Neuron (in vitro differentiated cells): Measurements from ENCODE around the gene AP2A2.
A peak's percentile ranks its signal among the peaks of the same experiment; 100 is the strongest.

ENCODE experiments used
- H2AFZ ChIP-seq: one replicate; pipeline ENCODE4 v1.6.1; 2013; ENCODE audit warnings: low read depth, mild to moderate bottlenecking, inconsistent platforms, low read length, moderate library complexity
- H3K27me3 ChIP-seq: one replicate; pipeline ENCODE4 v1.6.1; 2013; ENCODE audit warnings: low read length; ENCODE audit not compliant: insufficient read depth
- H3K36me3 ChIP-seq: one replicate; pipeline ENCODE4 v1.6.1; 2013; ENCODE audit warnings: low read length; ENCODE audit not compliant: insufficient read depth
- H3K4me1 ChIP-seq: one replicate; pipeline ENCODE4 v1.6.1; 2013; ENCODE audit warnings: low read length; ENCODE audit not compliant: insufficient read depth
- H3K4me3 ChIP-seq: 2 replicates; pipeline ENCODE4 v1.5.1; 2013; ENCODE audit warnings: mild to moderate bottlenecking, low read length, moderate library complexity
- H3K9me3 ChIP-seq: one replicate; pipeline ENCODE4 v1.6.1; 2013; ENCODE audit warnings: low read length

Gene AP2A2

GRCh38 chr11:921921-922678 lies 3.6 kb upstream of the AP2A2 start:
- no peaks in the 10 kb centered on the region for H3K9me3 ChIP-seq
- H3K4me1 ChIP-seq: peaks cover 9% of the 10 kb centered on the region
- no peak overlapping the region for H3K4me3 ChIP-seq
- no peaks in the 10 kb centered on the region for H3K27me3 ChIP-seq
- no peak overlapping the region for H2AFZ ChIP-seq
- H3K36me3 ChIP-seq: no peaks in the 10 kb centered on the region

DNA sequence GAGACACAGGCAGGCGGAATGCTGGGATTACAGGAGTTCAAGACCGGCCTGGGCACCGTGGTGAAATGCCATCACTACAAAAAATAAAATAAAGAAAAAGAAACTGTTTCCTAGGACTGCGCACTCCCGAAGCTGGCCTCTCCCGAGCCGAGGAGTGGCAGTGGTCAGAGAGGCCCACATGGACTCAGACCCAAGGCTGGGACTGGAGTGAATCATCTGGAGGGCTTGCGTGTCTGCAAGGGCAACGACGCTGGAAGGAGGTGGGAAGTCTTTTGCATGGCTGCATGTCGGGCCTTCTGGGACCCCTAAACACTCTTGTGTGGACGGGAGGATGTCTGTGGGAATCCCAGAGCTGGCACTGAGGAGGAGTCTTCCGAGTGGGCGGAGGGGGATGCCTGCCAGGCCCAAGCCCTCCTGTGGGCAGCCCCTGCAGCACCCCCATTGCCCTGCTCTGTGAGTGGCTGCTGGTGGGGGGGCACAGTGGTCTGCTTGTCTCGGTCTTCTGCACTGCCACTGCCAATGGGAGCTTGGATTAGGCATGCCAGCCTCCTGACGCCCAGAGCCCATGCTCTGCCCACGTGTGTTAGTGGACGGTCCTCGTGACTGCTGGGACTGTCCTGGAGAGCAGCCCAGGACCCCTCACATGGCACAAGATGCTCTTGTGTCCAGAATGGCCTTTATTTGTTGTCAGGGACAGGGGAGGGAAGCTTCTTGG lies 1.8 kb upstream of the AP2A2 start:
- Histone ChIP-seq H3K4me3 (no peak overlapping the region), H3K4me1 (peaks cover 18% of the 10 kb centered on the region), H3K9me3 (no peaks in the 10 kb centered on the region), H2AFZ (no peak overlapping the region), H3K27me3 (no peaks in the 10 kb centered on the region), H3K36me3 (peaks cover 6% of the 10 kb centered on the region)

DNA sequence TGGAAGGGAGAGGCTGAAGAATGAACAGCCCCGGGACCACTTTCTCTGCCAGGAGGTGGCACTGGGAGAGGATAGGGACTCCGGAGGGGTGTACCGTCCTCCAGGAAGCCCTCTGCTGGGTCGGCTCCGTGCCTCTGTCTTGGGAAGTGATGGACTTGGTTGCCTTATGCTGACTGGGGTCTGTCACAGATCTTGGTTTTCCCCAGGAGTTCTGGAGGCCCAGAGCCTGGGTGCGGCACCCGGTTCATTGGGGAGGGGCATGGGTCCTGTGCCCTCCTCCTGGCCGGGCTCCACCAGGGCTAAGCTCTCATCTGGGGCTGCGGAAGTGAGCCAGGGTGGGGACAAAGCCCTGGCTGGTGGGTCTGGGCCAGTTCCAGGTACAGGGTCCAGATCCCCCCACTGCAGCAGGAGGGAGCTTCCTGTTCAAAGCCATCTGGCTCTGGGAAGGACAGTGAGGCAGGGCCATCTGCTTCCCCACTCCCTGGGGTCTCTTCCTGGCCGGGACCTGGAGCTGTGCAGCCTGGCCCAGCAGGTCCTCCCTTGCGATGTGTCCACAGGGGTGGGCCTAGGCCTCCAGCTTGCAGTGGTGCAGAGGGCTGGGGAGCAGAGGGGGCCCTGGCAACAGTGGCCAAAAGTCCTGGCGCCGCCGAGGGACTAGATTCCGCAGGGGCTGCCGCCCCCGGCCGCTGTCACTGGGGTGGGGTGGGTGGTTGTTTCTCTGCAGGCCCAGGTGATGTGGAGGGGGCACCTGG lies 1.1 kb upstream of the AP2A2 start:
- no peaks in the 10 kb centered on the region for H3K27me3 ChIP-seq
- no peak overlapping the region for H2AFZ ChIP-seq
- peaks cover 6% of the 10 kb centered on the region for H3K36me3 ChIP-seq
- H3K4me1 ChIP-seq: peaks cover 18% of the 10 kb centered on the region
- no peak overlapping the region for H3K4me3 ChIP-seq
- no peaks in the 10 kb centered on the region for H3K9me3 ChIP-seq

DNA sequence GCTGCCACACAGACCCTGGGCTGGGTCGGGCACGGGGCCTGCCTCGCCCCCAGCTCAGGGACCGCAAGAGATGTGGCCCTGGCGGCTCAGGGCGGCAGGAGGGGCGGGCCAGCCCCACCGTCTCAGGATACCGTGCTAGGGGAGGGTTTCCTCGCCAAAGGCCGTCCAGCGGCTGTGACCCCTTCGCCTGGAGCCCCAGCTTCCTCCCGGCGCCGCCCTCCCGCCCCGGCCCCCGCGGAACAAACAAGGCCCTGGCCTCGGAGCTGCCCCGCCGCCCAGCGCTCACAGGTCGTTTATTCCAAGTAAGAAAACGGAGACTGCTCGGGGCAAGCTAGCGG lies 543 bp upstream of the AP2A2 start:
- Histone ChIP-seq H3K4me1 (peaks cover 18% of the 10 kb centered on the region), H2AFZ (no peak overlapping the region), H3K4me3 (no peak overlapping the region), H3K36me3 (peaks cover 6% of the 10 kb centered on the region), H3K27me3 (no peaks in the 10 kb centered on the region), H3K9me3 (no peaks in the 10 kb centered on the region)

DNA sequence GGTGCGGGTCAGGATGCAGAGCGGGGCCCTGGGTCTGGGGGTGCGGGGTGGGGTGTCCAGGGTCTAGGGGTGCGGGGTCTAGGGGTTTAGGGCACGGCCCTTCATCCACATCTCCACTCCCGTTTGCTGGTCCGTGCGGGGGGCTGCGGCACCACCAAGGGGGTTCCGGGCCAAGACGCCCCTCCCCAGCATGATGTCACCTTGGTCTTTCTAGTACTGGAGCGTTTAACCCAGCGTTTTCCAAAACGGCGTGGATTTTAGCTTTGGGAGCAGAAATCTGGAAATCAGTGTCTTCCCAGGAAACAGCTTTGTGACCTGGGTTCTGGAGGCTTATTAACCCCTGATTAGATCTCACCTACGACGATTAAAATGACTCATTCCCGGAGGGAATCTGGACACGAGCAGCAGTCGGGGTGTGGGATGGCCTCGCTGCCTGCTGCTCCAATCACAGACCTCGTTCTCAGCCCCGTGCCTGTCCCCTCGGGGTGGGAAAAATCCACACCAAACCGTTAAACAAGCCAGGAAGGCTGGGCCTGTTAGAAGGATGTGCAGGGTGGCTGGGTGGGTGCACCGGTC lies 759 bp downstream of the AP2A2 start:
- Histone ChIP-seq H3K27me3 (no peaks in the 10 kb centered on the region), H3K9me3 (no peaks in the 10 kb centered on the region), H2AFZ (no peak overlapping the region), H3K36me3 (peaks cover 6% of the 10 kb centered on the region), H3K4me1 (peaks cover 25% of the 10 kb centered on the region), H3K4me3 (peak overlapping the region; percentile 64)

DNA sequence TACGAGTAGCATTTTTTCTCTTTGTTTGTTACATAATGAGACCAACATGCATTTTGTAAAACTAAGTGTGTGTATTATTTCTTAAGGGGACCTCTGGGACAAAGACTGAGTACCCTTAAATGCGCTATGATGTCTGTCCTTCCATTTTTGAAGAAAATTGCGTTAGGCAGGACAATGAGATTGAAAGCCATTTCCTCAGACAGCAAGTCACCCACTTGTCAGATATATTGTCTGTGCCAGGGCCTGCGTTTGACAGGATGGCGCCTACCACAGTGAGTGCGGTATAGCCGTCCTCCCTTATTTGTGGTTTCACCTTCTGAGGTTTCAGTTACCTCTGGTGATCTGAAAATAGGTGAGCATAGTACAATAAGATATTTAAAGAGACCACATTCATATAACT lies 2.2 kb downstream of the AP2A2 start:
- Histone ChIP-seq H3K27me3 (no peaks in the 10 kb centered on the region), H3K36me3 (peaks cover 6% of the 10 kb centered on the region), H3K9me3 (no peaks in the 10 kb centered on the region), H3K4me1 (peaks cover 29% of the 10 kb centered on the region), H3K4me3 (no peak overlapping the region), H2AFZ (no peak overlapping the region)

GRCh38 chr11:928786-929185 lies 3.1 kb downstream of the AP2A2 start:
- Histone ChIP-seq H3K36me3 (peaks cover 6% of the 10 kb centered on the region), H3K9me3 (no peaks in the 10 kb centered on the region), H2AFZ (no peak overlapping the region), H3K27me3 (no peaks in the 10 kb centered on the region), H3K4me1 (peaks cover 29% of the 10 kb centered on the region), H3K4me3 (no peak overlapping the region)

DNA sequence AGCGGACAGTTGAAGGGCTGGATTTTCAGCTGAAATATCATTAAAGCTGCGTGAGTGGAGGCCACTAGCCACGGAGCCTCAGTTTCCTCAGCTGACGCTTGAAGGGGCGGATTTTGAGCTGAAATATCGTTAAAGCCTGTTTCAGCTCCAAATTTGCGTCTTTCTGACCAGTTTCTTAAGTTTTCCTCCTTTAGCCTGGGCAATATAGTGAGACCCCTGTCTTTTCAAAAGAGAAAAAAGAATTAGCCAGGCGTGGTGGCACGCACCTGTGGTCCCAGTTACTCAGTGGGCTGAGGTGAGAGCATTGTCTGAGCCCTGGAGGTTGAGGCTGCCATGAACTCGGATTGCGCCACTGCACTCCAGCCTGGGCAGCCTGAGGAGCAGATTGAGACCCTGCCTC lies 3.7 kb downstream of the AP2A2 start:
- H3K9me3 ChIP-seq: no peaks in the 10 kb centered on the region
- peaks cover 29% of the 10 kb centered on the region for H3K4me1 ChIP-seq
- H3K27me3 ChIP-seq: no peaks in the 10 kb centered on the region
- H3K4me3 ChIP-seq: no peak overlapping the region
- peaks cover 6% of the 10 kb centered on the region for H3K36me3 ChIP-seq
- no peak overlapping the region for H2AFZ ChIP-seq

DNA sequence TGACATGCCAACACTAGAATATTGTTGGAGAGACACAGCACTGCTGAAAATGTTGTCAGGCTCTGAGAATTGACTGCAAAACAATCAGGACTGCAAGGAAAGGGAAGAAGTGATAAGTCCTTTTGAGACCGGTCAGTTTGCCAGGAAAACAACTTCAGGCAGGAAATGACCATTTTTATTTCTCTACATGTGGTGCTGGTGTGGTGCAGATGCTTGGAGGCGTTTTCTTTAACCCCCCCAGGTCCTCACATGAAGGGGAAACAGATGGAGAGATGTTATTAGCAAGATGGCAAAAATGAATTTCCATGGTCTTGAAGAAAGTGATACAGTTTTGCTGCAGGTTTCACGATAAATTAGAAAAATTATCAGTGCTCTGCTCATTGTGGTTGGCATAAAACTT lies 5.7 kb downstream of the AP2A2 start:
- no peaks in the 10 kb centered on the region for H3K9me3 ChIP-seq
- H3K4me1 ChIP-seq: peaks cover 29% of the 10 kb centered on the region
- no peak overlapping the region for H2AFZ ChIP-seq
- peaks cover 6% of the 10 kb centered on the region for H3K36me3 ChIP-seq
- no peak overlapping the region for H3K4me3 ChIP-seq
- no peaks in the 10 kb centered on the region for H3K27me3 ChIP-seq

GRCh38 chr11:932435-932834 lies 6.8 kb downstream of the AP2A2 start:
- Histone ChIP-seq H3K4me3 (no peak overlapping the region), H3K4me1 (peaks cover 20% of the 10 kb centered on the region), H3K36me3 (peaks cover 5% of the 10 kb centered on the region)

DNA sequence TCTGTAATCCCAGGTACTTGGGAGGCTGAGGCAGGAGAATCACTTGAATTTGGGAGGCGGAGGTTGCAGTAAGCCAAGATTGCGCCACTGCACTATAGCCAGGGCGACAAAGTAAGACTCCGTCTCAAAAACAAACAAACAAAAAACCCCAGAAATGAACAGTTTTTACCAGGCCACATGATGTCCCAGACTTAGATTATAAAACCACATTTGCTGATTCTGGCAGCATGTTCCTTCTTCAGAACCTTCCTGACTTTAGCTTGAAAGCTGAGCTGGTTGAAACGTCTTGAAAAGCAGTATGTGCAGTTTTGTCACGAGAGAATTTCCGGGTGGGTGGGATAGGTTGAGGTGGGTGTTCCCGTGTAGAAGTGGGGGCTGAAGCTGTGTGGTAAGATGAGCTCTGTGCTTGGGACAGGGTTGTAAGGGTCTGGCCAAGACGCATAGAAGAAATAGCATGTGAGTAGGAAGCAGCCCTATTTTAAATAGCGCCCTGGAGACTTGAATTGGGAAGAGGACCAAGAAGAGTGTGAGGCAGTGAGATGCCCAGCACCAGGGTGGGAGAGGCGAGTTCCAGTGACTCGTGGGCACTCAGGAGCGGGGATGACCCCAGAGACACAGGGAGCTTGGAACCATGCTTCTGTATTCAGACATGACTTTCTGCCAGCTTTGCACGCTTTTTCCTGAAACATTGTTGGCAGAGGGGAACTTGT lies 7.6 kb downstream of the AP2A2 start:
- no peaks in the 10 kb centered on the region for H3K9me3 ChIP-seq
- H3K27me3 ChIP-seq: no peaks in the 10 kb centered on the region
- H3K36me3 ChIP-seq: peaks cover 4% of the 10 kb centered on the region
- no peak overlapping the region for H3K4me3 ChIP-seq
- H2AFZ ChIP-seq: no peak overlapping the region
- H3K4me1 ChIP-seq: peaks cover 17% of the 10 kb centered on the region

More at GRCh38 chr11:932435-932834, 6.8 kb downstream of the AP2A2 start:
- Histone ChIP-seq H2AFZ (no peak overlapping the region), H3K9me3 (no peaks in the 10 kb centered on the region), H3K27me3 (no peaks in the 10 kb centered on the region)

- no peak overlapping the region for H3K4me3 ChIP-seq
- no peaks in the 10 kb centered on the region for H3K27me3 ChIP-seq
Measured at GRCh38 chr11:933936-934335, 8.3 kb downstream of the AP2A2 start.

More at GRCh38 chr11:933936-934335, 8.3 kb downstream of the AP2A2 start:
- H2AFZ ChIP-seq: no peak overlapping the region
- no peaks in the 10 kb centered on the region for H3K9me3 ChIP-seq
- peaks cover 4% of the 10 kb centered on the region for H3K36me3 ChIP-seq
- H3K4me1 ChIP-seq: peaks cover 17% of the 10 kb centered on the region
